Middle frontal gyrus (tissue), 1 donor: Measurements from ENCODE around the gene NFU1.

Source experiments
- DNase-seq: peaks from one replicate; pipeline ENCODE4 v3.0.0-alpha.2; 2015; ENCODE audit warnings: low spot score; ENCODE audit errors: extremely low spot score

NFU1 gene

DNA sequence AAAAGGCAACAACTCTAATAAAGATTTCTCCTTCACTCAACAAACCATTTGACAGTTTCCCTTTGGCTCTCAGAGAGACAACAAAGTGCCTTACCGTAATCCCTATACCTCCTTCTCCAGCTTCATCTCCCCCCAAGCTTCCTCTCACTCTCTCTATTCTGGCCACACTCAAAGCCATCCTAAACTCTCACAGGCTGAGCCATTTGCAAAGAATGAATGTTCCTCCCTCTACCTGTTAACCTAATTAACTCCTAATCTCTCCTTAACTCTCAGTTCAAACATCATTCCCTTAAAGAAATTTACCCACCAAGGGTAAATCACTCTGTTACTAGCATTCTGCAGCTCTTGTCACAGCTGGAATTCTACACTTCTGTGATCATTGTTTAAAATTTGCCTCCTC, 88.5 kb downstream of the NFU1 start:
- DNase-seq = no peak
